Muscle layer of colon (tissue), 2 donors: Measurements from ENCODE around the gene PATE1.
"Not testable (repeated sequence)": the region's sequence is repeated elsewhere in the genome, so short reads cannot be mapped to it uniquely, and the experiment has no call there.

Source experiments
- H3K27ac ChIP-seq: one replicate; pipeline ENCODE4 v1.7.0; 2013; ENCODE audit warnings: low read depth, mild to moderate bottlenecking, low read length, moderate library complexity
- H3K27me3 ChIP-seq, 2 donors: one replicate each; pipeline ENCODE4 v1.7.0; 2013; ENCODE audit warnings: low read length in 2 of 2, mild to moderate bottlenecking in 2 of 2; ENCODE audit not compliant: insufficient read depth in 2 of 2, control insufficient read depth in 1 of 2
- H3K36me3 ChIP-seq: one replicate; pipeline ENCODE4 v1.7.0; 2013; ENCODE audit warnings: mild to moderate bottlenecking, low read length; ENCODE audit not compliant: insufficient read depth
- H3K4me1 ChIP-seq: one replicate; pipeline ENCODE4 v1.7.0; 2013; ENCODE audit warnings: mild to moderate bottlenecking, low read length; ENCODE audit not compliant: insufficient read depth
- H3K4me3 ChIP-seq, 2 donors: one replicate each; pipeline ENCODE4 v1.7.0; 2013; ENCODE audit warnings: low read length in 2 of 2, low read depth in 1 of 2, mild to moderate bottlenecking in 1 of 2, moderate library complexity in 1 of 2
- H3K9ac ChIP-seq: one replicate; pipeline ENCODE4 v1.7.0; 2013; ENCODE audit warnings: low read length
- H3K9me3 ChIP-seq: one replicate; pipeline ENCODE4 v1.7.0; 2013; ENCODE audit warnings: mild to moderate bottlenecking, low read length
- donor health status: abdominal sarcoma.
- donor health status: Adenocarcinoma of cecum.

Gene PATE1

GRCh38 chr11:125745979-125746378, at the start of gene PATE1:
PATE1 (plus strand) TSS chr11:125746279; CDS start chr11:125746305, 26 bp downstream.
- Histone ChIP-seq H3K9me3 (no peaks in the 10 kb centered on the region), H3K36me3 (no peaks in the 10 kb centered on the region), H3K9ac (no peak within 1 kb of the TSS), H3K27me3 (no peaks in the 10 kb centered on the region), H3K4me1 (no peaks in the 10 kb centered on the region), H3K4me3 (no peak within 1 kb of the TSS), H3K27ac (no peak within 1 kb of the TSS)

GRCh38 chr11:125701018-125701610, 45.0 kb upstream of the PATE1 start:
- no peak overlapping the region for H3K9ac ChIP-seq
- no peaks in the 10 kb centered on the region for H3K27me3 ChIP-seq
- no peaks in the 10 kb centered on the region for H3K4me1 ChIP-seq
- H3K27ac ChIP-seq, result no peak overlapping the region
- no peaks in the 10 kb centered on the region for H3K36me3 ChIP-seq
- no peak overlapping the region for H3K4me3 ChIP-seq
- no peaks in the 10 kb centered on the region for H3K9me3 ChIP-seq

- no peaks in the 10 kb centered on the region for H3K9me3 ChIP-seq
- no peaks in the 10 kb centered on the region for H3K27me3 ChIP-seq
- H3K4me3 ChIP-seq, result no peak overlapping the region
- no peaks in the 10 kb centered on the region for H3K4me1 ChIP-seq
- no peak overlapping the region for H3K9ac ChIP-seq
- no peaks in the 10 kb centered on the region for H3K36me3 ChIP-seq
- H3K27ac ChIP-seq, result no peak overlapping the region
Observed at GRCh38 chr11:125701858-125702621, 44.0 kb upstream of the PATE1 start.

- not testable (repeated sequence) for H3K9me3 ChIP-seq, H3K4me1 ChIP-seq, H3K4me3 ChIP-seq, H3K36me3 ChIP-seq, H3K27me3 ChIP-seq, H3K9ac ChIP-seq, H3K27ac ChIP-seq
Observed at GRCh38 chr11:125704686-125705085, 41.4 kb upstream of the PATE1 start.

GRCh38 chr11:125720781-125721180, 25.3 kb upstream of the PATE1 start:
- no peak overlapping the region for H3K4me3 ChIP-seq
- H3K4me1 ChIP-seq, result no peaks in the 10 kb centered on the region
- H3K27me3 ChIP-seq, result no peaks in the 10 kb centered on the region
- H3K27ac ChIP-seq, result no peak overlapping the region
- no peaks in the 10 kb centered on the region for H3K9me3 ChIP-seq
- no peaks in the 10 kb centered on the region for H3K36me3 ChIP-seq
- no peak overlapping the region for H3K9ac ChIP-seq

GRCh38 chr11:125724125-125724524, 22.0 kb upstream of the PATE1 start:
- Histone ChIP-seq H3K36me3 (no peaks in the 10 kb centered on the region), H3K4me3 (no peak overlapping the region), H3K9me3 (no peaks in the 10 kb centered on the region), H3K27me3 (no peaks in the 10 kb centered on the region), H3K4me1 (no peaks in the 10 kb centered on the region), H3K9ac (no peak overlapping the region), H3K27ac (no peak overlapping the region)

GRCh38 chr11:125728969-125729368, 17.1 kb upstream of the PATE1 start:
- Histone ChIP-seq H3K9me3 (no peaks in the 10 kb centered on the region), H3K4me3 (no peak overlapping the region), H3K36me3 (no peaks in the 10 kb centered on the region), H3K27ac (no peak overlapping the region), H3K9ac (no peak overlapping the region), H3K4me1 (no peaks in the 10 kb centered on the region), H3K27me3 (no peaks in the 10 kb centered on the region)

DNA sequence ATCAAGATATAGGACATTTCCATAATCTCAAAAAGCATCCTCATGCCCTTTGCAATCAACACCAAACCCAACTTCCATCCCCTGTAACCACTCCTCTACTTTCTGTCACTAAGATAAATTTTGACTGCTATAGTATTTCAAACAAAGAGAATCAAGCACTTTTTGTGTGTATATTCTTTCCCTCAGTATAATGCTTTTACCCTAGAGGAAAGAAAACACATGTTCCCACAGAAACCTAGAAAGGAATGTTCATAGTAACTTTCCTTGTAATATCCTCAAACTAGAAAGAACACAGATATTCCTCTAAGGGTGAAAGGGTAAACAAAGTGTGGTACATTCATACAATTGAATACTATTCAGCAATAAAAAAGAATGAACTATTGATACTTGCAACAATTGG, 5.5 kb upstream of the PATE1 start:
- Histone ChIP-seq H3K27me3 (no peaks in the 10 kb centered on the region), H3K9me3 (no peaks in the 10 kb centered on the region), H3K36me3 (no peaks in the 10 kb centered on the region), H3K27ac (no peak overlapping the region), H3K4me1 (no peaks in the 10 kb centered on the region), H3K4me3 (no peak overlapping the region), H3K9ac (no peak overlapping the region)

DNA sequence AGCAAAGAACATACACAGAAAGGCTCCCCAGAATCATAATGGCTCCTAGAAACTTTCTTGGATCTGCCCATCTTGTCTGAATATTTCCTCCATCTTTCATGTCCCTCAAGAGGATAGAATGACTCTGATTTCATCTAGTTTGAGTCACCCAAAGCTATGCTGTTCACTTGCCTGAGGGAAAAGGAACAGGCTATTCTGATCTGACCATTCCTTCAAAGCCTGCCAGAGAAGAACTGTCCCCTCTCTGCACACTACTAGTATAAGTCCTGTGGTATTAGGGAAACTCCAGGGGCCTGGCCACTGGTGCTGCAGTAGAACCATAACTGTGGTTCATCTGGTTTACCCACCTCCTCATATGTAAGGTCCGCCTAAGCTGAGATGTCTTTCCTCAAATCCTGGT, 2.4 kb upstream of the PATE1 start:
- Histone ChIP-seq H3K27me3 (no peaks in the 10 kb centered on the region), H3K9me3 (no peaks in the 10 kb centered on the region), H3K9ac (no peak overlapping the region), H3K4me3 (no peak overlapping the region), H3K4me1 (no peaks in the 10 kb centered on the region), H3K36me3 (no peaks in the 10 kb centered on the region), H3K27ac (no peak overlapping the region)

GRCh38 chr11:125750629-125751028, 4.5 kb downstream of the PATE1 start:
- no peak overlapping the region for H3K27ac ChIP-seq
- no peaks in the 10 kb centered on the region for H3K4me1 ChIP-seq
- H3K4me3 ChIP-seq, result no peak overlapping the region
- no peaks in the 10 kb centered on the region for H3K27me3 ChIP-seq
- H3K9me3 ChIP-seq, result no peaks in the 10 kb centered on the region
- H3K9ac ChIP-seq, result no peak overlapping the region
- no peaks in the 10 kb centered on the region for H3K36me3 ChIP-seq

DNA sequence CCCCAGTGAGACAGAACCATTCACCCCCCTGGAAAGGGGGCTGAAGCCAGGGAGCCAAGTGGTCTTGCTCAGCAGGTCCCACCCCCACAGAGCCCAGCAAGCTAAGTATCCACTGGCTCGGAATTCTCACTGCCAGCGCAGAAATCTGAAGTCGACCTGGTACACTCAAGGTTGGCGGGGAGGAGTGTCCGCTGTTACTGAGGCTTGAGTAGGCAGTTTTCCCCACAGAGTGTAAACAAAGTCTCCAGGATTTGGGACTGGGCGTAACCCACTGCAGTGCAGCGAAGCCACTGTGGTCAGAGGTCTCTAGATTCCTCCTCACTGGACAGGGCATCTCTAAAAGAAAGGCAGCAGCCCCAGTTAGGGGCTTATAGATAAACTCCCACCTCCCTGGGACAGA, 10.0 kb downstream of the PATE1 start:
- Histone ChIP-seq H3K36me3 (no peaks in the 10 kb centered on the region), H3K27ac (no peak overlapping the region), H3K4me3 (no peak overlapping the region), H3K9me3 (no peaks in the 10 kb centered on the region), H3K4me1 (no peaks in the 10 kb centered on the region), H3K9ac (no peak overlapping the region), H3K27me3 (no peaks in the 10 kb centered on the region)

DNA sequence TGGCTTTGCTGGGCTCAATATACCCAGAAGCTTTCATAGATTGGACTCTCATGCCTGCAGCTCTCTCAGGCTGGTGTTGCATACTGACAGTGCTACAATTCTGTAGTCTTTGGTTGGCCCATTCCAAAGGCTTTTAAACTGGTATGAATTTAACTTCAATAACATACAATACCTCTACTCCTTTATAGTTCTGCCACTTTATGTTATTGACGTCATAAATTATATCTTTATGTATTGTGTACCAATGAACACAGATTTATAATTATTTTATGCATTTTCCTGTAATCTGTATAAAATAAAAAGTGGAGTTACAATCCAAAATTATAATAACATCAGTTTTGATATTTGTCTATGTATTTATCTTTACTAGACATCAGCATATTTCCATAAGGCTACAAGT, 16.4 kb downstream of the PATE1 start:
- H3K27ac ChIP-seq, result no peak overlapping the region
- H3K36me3 ChIP-seq, result no peaks in the 10 kb centered on the region
- H3K4me1 ChIP-seq, result no peaks in the 10 kb centered on the region
- no peaks in the 10 kb centered on the region for H3K27me3 ChIP-seq
- H3K4me3 ChIP-seq, result no peak overlapping the region
- no peak overlapping the region for H3K9ac ChIP-seq
- no peaks in the 10 kb centered on the region for H3K9me3 ChIP-seq
